ENCODE results near the gene TSPEAR. TPM values are rescaled to one million over a fixed set of nuclear protein-coding genes. Genes with fewer than 3 reads are reported as not detected.

TSPEAR gene
- total and polyA plus RNA-seq, 2 of the 13 experiments (the other 11 are each of a cell fraction or from before 2014, with no cell fraction given) = 0.07 to 0.32 TPM

DNA sequence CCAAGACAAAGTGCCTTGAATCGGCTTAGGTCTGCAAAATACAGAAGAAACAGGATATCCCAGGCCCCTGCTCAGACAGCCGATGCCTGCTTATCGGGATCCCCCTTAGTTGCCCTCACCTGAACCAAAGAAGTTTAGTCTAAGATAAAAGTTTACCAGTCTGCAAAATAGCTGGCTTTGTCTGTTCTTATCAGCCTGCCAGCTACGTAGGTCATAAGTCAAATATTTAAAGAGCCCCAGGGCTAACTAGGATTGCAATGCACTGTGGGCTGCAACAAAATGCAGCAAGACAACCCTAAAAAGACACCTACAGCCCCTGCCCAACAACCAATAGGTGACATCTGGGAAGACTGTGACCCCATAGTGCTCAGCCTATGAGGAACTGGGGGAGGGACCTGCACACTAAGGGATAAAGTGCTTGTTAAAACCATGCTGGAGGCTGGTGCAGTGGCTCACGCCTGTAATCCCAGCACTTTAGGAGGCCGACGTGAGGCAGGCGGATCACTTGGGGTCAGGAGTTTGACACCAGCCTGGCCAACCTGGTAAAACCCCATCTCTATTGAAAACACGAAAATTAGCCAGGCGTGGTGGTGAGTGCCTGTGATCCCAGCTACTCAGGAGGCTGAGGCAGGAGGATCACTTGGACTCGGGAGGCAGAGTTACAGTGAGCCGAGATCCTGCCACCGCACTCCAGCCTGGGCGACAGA lies 228.6 kb downstream of the TSPEAR start (continued):
- TF ChIP-seq ELF3 (CRISPR knock-in tag; IDR thresholded peaks at IDR 0.05) (no peak; the same call in 1 of the 2 replicates), HES4 (CRISPR knock-in tag; IDR thresholded peaks at IDR 0.05; ENCODE audit: borderline replicate concordance) (peak; percentile 82; the same call in 1 of the 2 replicates), HNRNPLL (IDR thresholded peaks at IDR 0.05; ENCODE audit: low read depth, low read length, poor library complexity, severe bottlenecking) (no peak), ZSCAN22 (CRISPR knock-in tag; IDR thresholded peaks at IDR 0.05) (no peak), SRY (CRISPR knock-in tag; IDR thresholded peaks at IDR 0.05) (no peak; the same call in 1 of the 2 replicates), ZNF790 (CRISPR knock-in tag; IDR thresholded peaks at IDR 0.05; ENCODE audit: borderline replicate concordance) (0 out of 2 replicates have a peak, but pooled peaks have one; percentile 28), BRD4 (CRISPR knock-in tag; IDR thresholded peaks at IDR 0.05) (0 out of 2 replicates have a peak, but pooled peaks have one; percentile 50), ZBTB3 (CRISPR knock-in tag; IDR thresholded peaks at IDR 0.05; ENCODE audit: borderline replicate concordance, low read depth) (peak; percentile 43; the same call in 1 of the 2 replicates), HDAC6 (IDR thresholded peaks at IDR 0.05; ENCODE audit: low read depth, low read length) (no peak), ONECUT2 (CRISPR knock-in tag; IDR thresholded peaks at IDR 0.05) (no peak; the same call in 1 of the 2 replicates), ZNF891 (CRISPR knock-in tag; IDR thresholded peaks at IDR 0.05) (no peak; the same call in 1 of the 2 replicates), TOE1 (CRISPR knock-in tag; IDR thresholded peaks at IDR 0.05) (no peak), CHD2 (IDR thresholded peaks at IDR 0.05; ENCODE audit: low read depth, low read length) (no peak), ZNF143 (CRISPR knock-in tag; IDR thresholded peaks at IDR 0.05) (peak; percentile 80), ZC3H4 (CRISPR knock-in tag; IDR thresholded peaks at IDR 0.05; ENCODE audit: borderline replicate concordance) (no peak), EHMT2 (IDR thresholded peaks at IDR 0.05; ENCODE audit: borderline replicate concordance, low read depth, low read length) (no peak)
- TF ChIP-seq, protein P1, sequence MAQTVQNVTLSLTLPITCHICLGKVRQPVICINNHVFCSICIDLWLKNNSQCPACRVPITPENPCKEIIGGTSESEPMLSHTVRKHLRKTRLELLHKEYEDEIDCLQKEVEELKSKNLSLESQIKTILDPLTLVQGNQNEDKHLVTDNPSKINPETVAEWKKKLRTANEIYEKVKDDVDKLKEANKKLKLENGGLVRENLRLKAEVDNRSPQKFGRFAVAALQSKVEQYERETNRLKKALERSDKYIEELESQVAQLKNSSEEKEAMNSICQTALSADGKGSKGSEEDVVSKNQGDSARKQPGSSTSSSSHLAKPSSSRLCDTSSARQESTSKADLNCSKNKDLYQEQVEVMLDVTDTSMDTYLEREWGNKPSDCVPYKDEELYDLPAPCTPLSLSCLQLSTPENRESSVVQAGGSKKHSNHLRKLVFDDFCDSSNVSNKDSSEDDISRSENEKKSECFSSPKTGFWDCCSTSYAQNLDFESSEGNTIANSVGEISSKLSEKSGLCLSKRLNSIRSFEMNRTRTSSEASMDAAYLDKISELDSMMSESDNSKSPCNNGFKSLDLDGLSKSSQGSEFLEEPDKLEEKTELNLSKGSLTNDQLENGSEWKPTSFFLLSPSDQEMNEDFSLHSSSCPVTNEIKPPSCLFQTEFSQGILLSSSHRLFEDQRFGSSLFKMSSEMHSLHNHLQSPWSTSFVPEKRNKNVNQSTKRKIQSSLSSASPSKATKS (CRISPR knock-in tag; IDR thresholded peaks at IDR 0.05) = no peak
- TF ChIP-seq, protein P2, sequence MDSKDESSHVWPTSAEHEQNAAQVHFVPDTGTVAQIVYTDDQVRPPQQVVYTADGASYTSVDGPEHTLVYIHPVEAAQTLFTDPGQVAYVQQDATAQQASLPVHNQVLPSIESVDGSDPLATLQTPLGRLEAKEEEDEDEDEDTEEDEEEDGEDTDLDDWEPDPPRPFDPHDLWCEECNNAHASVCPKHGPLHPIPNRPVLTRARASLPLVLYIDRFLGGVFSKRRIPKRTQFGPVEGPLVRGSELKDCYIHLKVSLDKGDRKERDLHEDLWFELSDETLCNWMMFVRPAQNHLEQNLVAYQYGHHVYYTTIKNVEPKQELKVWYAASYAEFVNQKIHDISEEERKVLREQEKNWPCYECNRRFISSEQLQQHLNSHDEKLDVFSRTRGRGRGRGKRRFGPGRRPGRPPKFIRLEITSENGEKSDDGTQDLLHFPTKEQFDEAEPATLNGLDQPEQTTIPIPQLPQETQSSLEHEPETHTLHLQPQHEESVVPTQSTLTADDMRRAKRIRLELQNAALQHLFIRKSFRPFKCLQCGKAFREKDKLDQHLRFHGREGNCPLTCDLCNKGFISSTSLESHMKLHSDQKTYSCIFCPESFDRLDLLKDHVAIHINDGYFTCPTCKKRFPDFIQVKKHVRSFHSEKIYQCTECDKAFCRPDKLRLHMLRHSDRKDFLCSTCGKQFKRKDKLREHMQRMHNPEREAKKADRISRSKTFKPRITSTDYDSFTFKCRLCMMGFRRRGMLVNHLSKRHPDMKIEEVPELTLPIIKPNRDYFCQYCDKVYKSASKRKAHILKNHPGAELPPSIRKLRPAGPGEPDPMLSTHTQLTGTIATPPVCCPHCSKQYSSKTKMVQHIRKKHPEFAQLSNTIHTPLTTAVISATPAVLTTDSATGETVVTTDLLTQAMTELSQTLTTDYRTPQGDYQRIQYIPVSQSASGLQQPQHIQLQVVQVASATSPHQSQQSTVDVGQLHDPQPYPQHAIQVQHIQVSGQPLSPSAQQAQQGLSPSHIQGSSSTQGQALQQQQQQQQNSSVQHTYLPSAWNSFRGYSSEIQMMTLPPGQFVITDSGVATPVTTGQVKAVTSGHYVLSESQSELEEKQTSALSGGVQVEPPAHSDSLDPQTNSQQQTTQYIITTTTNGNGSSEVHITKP (CRISPR knock-in tag; IDR thresholded peaks at IDR 0.05; ENCODE audit: low read depth) = no peak
- TF ChIP-seq, protein P3, sequence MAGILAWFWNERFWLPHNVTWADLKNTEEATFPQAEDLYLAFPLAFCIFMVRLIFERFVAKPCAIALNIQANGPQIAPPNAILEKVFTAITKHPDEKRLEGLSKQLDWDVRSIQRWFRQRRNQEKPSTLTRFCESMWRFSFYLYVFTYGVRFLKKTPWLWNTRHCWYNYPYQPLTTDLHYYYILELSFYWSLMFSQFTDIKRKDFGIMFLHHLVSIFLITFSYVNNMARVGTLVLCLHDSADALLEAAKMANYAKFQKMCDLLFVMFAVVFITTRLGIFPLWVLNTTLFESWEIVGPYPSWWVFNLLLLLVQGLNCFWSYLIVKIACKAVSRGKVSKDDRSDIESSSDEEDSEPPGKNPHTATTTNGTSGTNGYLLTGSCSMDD (CRISPR knock-in tag; IDR thresholded peaks at IDR 0.05) = no peak
- TF ChIP-seq, protein P4, sequence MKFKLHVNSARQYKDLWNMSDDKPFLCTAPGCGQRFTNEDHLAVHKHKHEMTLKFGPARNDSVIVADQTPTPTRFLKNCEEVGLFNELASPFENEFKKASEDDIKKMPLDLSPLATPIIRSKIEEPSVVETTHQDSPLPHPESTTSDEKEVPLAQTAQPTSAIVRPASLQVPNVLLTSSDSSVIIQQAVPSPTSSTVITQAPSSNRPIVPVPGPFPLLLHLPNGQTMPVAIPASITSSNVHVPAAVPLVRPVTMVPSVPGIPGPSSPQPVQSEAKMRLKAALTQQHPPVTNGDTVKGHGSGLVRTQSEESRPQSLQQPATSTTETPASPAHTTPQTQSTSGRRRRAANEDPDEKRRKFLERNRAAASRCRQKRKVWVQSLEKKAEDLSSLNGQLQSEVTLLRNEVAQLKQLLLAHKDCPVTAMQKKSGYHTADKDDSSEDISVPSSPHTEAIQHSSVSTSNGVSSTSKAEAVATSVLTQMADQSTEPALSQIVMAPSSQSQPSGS (CRISPR knock-in tag; IDR thresholded peaks at IDR 0.05) = 0 out of 2 replicates have a peak, but pooled peaks have one; percentile 12
- TF ChIP-seq, protein P5, sequence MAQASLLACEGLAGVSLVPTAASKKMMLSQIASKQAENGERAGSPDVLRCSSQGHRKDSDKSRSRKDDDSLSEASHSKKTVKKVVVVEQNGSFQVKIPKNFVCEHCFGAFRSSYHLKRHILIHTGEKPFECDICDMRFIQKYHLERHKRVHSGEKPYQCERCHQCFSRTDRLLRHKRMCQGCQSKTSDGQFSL (CRISPR knock-in tag; IDR thresholded peaks at IDR 0.05) = no peak
